22Rv1 (cell line): ENCODE results near the gene NRXN3.

Experiments used
- H3K27ac ChIP-seq: fragments of 450-650 bp; 2 replicates; pipeline ENCODE4 v1.5.1; 2017
- ZFX ChIP-seq: fragments of 450-650 bp; IDR thresholded peaks from 2 replicates; pipeline ENCODE4 v1.6.1; 2017; ENCODE audit warnings: antibody characterized with exemption, borderline replicate concordance
- TF ChIP-seq, protein P1 (sequence below): fragments of 450-650 bp; IDR thresholded peaks from 2 replicates; pipeline ENCODE4 v1.5.1; 2017; ENCODE audit warnings: mild to moderate bottlenecking

Gene NRXN3

DNA sequence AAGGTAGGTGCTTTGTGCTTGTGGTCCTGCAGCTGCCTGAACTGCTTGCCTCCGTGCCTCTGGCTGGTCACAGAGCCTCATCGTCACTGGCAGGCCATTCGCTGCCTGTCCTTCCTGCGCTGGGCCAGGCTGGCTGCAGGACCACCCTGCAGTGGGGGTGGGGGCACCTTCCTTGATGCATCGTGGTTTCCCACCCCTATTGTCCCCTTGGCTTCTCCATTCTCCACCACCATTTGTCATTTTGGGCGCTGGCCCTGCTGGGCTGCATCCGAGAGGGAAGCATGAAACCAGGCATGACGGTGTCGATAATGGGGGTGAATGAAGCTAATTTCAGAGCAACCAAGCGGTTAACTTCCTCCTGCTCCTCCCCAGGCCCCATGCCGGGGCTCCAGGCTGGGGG lies 127.7 kb downstream of the NRXN3 start:
- no peak overlapping the region for H3K27ac ChIP-seq
- TF ChIP-seq, protein P1, sequence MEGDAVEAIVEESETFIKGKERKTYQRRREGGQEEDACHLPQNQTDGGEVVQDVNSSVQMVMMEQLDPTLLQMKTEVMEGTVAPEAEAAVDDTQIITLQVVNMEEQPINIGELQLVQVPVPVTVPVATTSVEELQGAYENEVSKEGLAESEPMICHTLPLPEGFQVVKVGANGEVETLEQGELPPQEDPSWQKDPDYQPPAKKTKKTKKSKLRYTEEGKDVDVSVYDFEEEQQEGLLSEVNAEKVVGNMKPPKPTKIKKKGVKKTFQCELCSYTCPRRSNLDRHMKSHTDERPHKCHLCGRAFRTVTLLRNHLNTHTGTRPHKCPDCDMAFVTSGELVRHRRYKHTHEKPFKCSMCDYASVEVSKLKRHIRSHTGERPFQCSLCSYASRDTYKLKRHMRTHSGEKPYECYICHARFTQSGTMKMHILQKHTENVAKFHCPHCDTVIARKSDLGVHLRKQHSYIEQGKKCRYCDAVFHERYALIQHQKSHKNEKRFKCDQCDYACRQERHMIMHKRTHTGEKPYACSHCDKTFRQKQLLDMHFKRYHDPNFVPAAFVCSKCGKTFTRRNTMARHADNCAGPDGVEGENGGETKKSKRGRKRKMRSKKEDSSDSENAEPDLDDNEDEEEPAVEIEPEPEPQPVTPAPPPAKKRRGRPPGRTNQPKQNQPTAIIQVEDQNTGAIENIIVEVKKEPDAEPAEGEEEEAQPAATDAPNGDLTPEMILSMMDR, result no peak
- no peak for TF ChIP-seq ZFX

DNA sequence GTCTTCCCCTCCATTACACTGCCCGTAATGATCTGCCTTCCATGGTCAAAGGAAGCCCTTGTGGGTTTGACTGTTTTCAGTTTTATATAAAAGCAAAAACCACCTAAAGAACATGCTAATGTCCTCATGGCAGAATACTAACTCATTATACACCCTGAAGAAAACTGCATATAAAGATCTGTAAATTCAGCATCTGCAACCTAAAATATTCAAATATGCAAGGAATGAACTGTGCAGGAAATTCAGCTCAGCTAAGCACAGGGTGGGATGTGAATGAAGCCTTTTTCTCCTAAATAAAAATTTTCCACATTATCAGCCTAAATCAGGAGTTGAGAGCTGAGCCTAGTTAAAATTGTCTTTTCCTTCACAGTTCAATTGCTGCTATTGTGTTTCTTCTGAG lies 128.1 kb downstream of the NRXN3 start:
- TF ChIP-seq ZFX, result no peak
- TF ChIP-seq, protein P1, result no peak
- H3K27ac ChIP-seq, result no peak overlapping the region

DNA sequence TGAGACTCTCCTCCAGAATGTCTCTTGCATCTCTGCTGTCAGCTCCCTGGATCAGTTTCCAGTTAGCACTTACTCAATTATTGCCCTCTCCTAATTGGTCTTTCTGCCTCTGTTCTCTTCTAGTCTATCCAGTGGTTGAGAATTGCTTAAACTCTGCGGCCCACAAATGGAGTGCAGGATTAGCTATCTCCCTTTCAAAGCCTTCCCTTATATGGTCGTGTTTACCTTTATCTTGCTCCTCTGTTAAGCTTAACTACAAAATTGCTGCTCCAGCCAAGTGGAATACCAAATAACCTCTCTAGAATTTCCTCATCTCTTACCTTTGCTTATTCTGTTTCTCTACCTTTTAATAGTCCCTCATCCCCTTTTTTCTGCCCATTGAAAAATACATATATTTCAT lies 132.7 kb downstream of the NRXN3 start:
- no peak overlapping the region for H3K27ac ChIP-seq
- no peak for TF ChIP-seq ZFX
- TF ChIP-seq, protein P1, result no peak

DNA sequence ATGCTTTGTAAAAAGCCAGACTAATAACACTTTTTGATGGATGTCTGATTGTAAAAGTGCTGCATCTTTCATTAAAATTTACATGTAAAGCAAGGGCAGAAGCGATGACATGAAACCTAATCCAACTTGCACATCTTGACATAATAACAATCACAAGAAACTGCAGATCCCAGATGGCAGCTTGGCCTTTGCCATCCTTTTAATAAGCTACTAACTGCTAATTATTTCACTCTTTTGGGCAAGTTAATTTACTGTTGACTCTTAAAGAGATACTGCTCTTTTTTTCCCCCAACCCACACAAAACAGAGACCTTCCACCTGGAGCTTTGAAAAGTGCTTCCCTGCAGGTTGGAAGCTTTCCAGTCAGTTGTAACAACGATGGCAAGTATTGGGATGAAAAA lies 137.5 kb downstream of the NRXN3 start:
- no peak for TF ChIP-seq ZFX
- TF ChIP-seq, protein P1, result no peak

DNA sequence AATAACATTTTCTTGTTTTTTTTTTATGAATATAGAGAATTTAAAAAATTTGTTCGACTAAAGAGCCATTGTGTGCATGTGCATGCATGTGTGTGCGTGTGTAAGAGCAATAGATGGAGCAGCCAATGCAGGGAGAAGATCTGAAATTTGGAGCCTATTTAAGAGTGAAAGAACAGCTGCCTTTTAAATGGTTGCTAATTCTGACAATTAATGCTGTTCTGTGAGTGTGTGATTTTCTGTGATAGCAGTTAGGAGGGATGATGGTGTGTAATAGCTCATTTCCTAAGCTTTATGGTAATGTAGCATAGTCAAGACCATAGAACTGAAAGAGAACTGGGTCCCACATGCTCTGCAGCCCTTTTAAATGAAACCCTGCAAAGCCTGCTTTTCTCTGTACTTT lies 137.9 kb downstream of the NRXN3 start:
- TF ChIP-seq, protein P1, result no peak
- no peak for TF ChIP-seq ZFX
- H3K27ac ChIP-seq, result no peak overlapping the region

More for the DNA sequence above, 137.5 kb downstream of the NRXN3 start:
- H3K27ac ChIP-seq, result no peak overlapping the region

DNA sequence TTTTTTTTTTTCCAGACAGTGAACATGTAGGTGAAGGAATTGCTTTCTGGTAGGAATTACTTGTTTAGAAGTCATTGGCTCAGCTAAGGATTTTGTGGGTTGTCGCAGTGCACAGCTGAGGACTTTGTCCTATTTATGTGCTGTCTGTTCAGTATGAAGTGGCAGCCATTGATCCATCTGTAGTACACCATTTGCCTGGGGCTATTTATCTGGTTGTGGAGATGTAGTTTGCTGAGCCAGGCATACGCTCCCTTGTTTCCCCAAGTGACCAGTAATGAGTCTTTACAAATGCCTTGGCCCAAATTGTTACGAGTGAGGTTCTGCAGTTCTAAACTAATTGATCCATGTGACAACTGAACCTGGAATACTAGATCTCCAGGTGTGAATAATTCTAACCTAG lies 140.1 kb downstream of the NRXN3 start:
- TF ChIP-seq ZFX, result no peak
- TF ChIP-seq, protein P1, result no peak
- H3K27ac ChIP-seq, result no peak overlapping the region

DNA sequence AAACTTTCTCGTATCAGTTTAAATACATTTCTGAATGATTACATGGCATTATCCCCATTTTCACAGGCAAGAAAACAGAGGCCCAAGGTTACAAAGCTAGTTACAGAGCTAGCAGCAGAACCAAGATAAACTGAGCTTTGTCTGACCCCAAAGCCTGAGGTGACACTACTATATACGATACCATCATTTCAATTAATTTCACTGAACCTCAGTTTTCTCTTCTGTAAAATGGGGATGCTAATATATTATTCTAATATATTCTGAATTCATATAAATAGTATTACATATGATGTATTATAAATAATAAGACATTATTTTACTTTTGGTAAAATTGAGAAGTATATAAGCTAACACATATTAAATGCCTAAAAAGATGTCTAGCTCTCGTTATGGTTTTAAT lies 143.3 kb downstream of the NRXN3 start:
- TF ChIP-seq, protein P1, result no peak
- TF ChIP-seq ZFX, result no peak
- H3K27ac ChIP-seq, result no peak overlapping the region
